PC-3 (cell line): ENCODE results near the gene IGFLR1. TPM values are rescaled to one million over a fixed set of nuclear protein-coding genes. Genes with fewer than 3 reads are reported as not detected.

Experiments
- ATAC-seq: fragments of 200-7000 bp; cut with Tn5 transposase; 2 replicates; pipeline ENCODE4 v1.9.1; 2020; ENCODE audit warnings: mild to moderate bottlenecking, moderate library complexity
- BruUV-seq: library from RNA; stranded (reverse); fragments of 400-500 nt; replicated peaks from 2 replicates; lab custom pipeline; 2021; lab: Mats Ljungman, UMichigan
- CTCF ChIA-PET: fragments of 300-600 bp; sonication (Branson Sonifier 250); formaldehyde crosslinking; loops from one replicate; lab custom pipeline; 2022; ENCODE audit warnings: antibody characterized with exemption; lab: Charles Lee
- POLR2A ChIA-PET: fragments of 300-600 bp; sonication (Branson Sonifier 250); formaldehyde crosslinking; loops from one replicate; lab custom pipeline; 2022; ENCODE audit warnings: antibody characterized with exemption; ENCODE audit not compliant: unreplicated experiment; lab: Charles Lee
- DNase-seq: peaks from one replicate; pipeline ENCODE4 v3.0.0-alpha.2; 2015
- H2AFZ ChIP-seq: fragments of 300-600 bp; sonication (generic); 2 replicates; pipeline ENCODE4 v1.6.0; 2016; ENCODE audit warnings: antibody characterized with exemption, low read length
- H3F3A ChIP-seq: fragments of 300-600 bp; sonication (generic); one replicate; pipeline ENCODE4 v1.6.0; 2017; ENCODE audit warnings: antibody characterized with exemption, low read length, control low read depth, mild to moderate bottlenecking; ENCODE audit not compliant: unreplicated experiment
- H3K27ac ChIP-seq: fragments of 300-600 bp; sonication (generic); 2 replicates; pipeline ENCODE4 v1.5.1; 2016; ENCODE audit warnings: mild to moderate bottlenecking, low read length
- H3K27me3 ChIP-seq: fragments of 300-600 bp; sonication (generic); 2 replicates; pipeline ENCODE4 v1.6.1; 2016; ENCODE audit warnings: low read length, mixed read lengths
- H3K36me3 ChIP-seq: fragments of 300-600 bp; sonication (generic); 2 replicates; pipeline ENCODE4 v1.6.1; 2016; ENCODE audit warnings: low read depth, mixed run types, low read length, mixed read lengths
- H3K4me1 ChIP-seq: fragments of 300-600 bp; sonication (generic); 2 replicates; pipeline ENCODE4 v1.5.1; 2016; ENCODE audit warnings: low read length; ENCODE audit not compliant: insufficient read depth
- H3K4me2 ChIP-seq: fragments of 300-600 bp; sonication (generic); 2 replicates; pipeline ENCODE4 v1.6.0; 2016; ENCODE audit warnings: low read length
- H3K4me3 ChIP-seq: fragments of 300-600 bp; sonication (generic); 2 replicates; pipeline ENCODE4 v1.5.1; 2016; ENCODE audit warnings: mild to moderate bottlenecking, low read length, mixed read lengths
- H3K79me2 ChIP-seq: fragments of 300-600 bp; sonication (generic); 2 replicates; pipeline ENCODE4 v1.6.1; 2017; ENCODE audit warnings: low read length, mixed read lengths
- H3K9ac ChIP-seq: fragments of 300-600 bp; sonication (generic); 2 replicates; pipeline ENCODE4 v1.6.0; 2016; ENCODE audit warnings: mild to moderate bottlenecking, low read length
- H3K9me2 ChIP-seq: fragments of 300-600 bp; sonication (generic); replicated peaks from 2 replicates; pipeline ENCODE4 v1.6.1; 2016; ENCODE audit warnings: mixed run types, low read length, mixed read lengths
- H3K9me3 ChIP-seq: fragments of 300-600 bp; sonication (generic); 2 replicates; pipeline ENCODE4 v1.6.1; 2016; ENCODE audit warnings: low read length, mixed read lengths
- H4K20me1 ChIP-seq: fragments of 300-600 bp; sonication (generic); 2 replicates; pipeline ENCODE4 v1.6.1; 2016; ENCODE audit warnings: low read length, mixed read lengths
- CTCF ChIP-seq: fragments of 300-600 bp; sonication (generic); conservative IDR thresholded peaks from 2 replicates; pipeline ENCODE4 v1.5.1; 2017; ENCODE audit warnings: antibody characterized with exemption, low read depth, mild to moderate bottlenecking, low read length
- EZH2 ChIP-seq: fragments of 300-600 bp; sonication (generic); IDR thresholded peaks from one replicate; pipeline ENCODE4 v1.6.1; 2017; ENCODE audit warnings: antibody characterized with exemption, mild to moderate bottlenecking, low read length; ENCODE audit not compliant: unreplicated experiment
- EZH2phosphoT487 ChIP-seq: fragments of 300-600 bp; sonication (generic); IDR thresholded peaks from 2 replicates; pipeline ENCODE4 v1.6.1; 2018; ENCODE audit warnings: mild to moderate bottlenecking, antibody characterized with exemption, low read length, borderline replicate concordance
- intact Hi-C: fragments of 100-400 bp; cut with micrococcal nuclease; formaldehyde crosslinking; loops from 2 replicates; pipeline ENCODE4 v1.9.0; 2023
- total RNA-seq: library from RNA; depleted of rRNA; stranded (reverse); fragments of >200 nt; gene quantifications from 2 replicates; pipeline ENCODE4 v1.2.3, GENCODE V29; 2014

The IGFLR1 gene
- total RNA-seq, 1 experiment from 2014 or later = 9.3 TPM

GRCh38 chr19:35717665-35718344, 24.4 kb downstream of the IGFLR1 start, which contains the start of gene KMT2B:
TSS of gene KMT2B (plus strand) at chr19:35718003. CDS start at chr19:35718019, 16 bp downstream.
- H3K9me3 ChIP-seq = no peaks in the 10 kb centered on the region
- H4K20me1 ChIP-seq = 0 out of 2 replicates have a peak, but pooled peaks cover 3% of the 10 kb centered on the region
- no peaks in the 10 kb centered on the region; the same call in 1 of the 2 replicates for H3K36me3 ChIP-seq
- H3K9ac ChIP-seq = peak within 1 kb of the TSS; percentile 87
- peaks cover 20% of the 10 kb centered on the region; the same call in 1 of the 2 replicates for H3K4me1 ChIP-seq
- BruUV-seq = no TSS peak
- H3K4me3 ChIP-seq = peak within 1 kb of the TSS; percentile 95
- POLR2A ChIA-PET = no interaction called here
- TF ChIP-seq EZH2 (no peak), CTCF (no peak), EZH2phosphoT487 (no peak)
- CTCF ChIA-PET = no interaction called here
- DNase-seq (peak; percentile 89), ATAC-seq (peak; percentile 59)
- no peaks in the 10 kb centered on the region for H3K9me2 ChIP-seq
- no peaks in the 10 kb centered on the region for H3K27me3 ChIP-seq
- no peaks in the 10 kb centered on the region for H3F3A ChIP-seq
- peak within 1 kb of the TSS; percentile 97 for H2AFZ ChIP-seq
- H3K79me2 ChIP-seq = peaks cover 33% of the 10 kb centered on the region
- peak within 1 kb of the TSS; percentile 50 for H3K27ac ChIP-seq
- peak within 1 kb of the TSS; percentile 98 for H3K4me2 ChIP-seq
- intact Hi-C loops = loop anchor here (1.0 to 10.0 kb wide), 5 partner anchors 15 to 217 kb away; partner anchors contain the start of genes LRFN3, PSENEN, TMEM147 and U2AF1L4

GRCh38 chr19:35716801-35717664, 25.2 kb downstream of the IGFLR1 start:
- ChIA-PET CTCF (no interaction called here), POLR2A (no interaction called here)
- Histone ChIP-seq H3K9ac (peak overlapping the region; percentile 85), H3K9me2 (no peaks in the 10 kb centered on the region), H4K20me1 (0 out of 2 replicates have a peak, but pooled peaks cover 3% of the 10 kb centered on the region), H3K36me3 (no peaks in the 10 kb centered on the region; the same call in 1 of the 2 replicates), H3K79me2 (peaks cover 33% of the 10 kb centered on the region), H3F3A (no peaks in the 10 kb centered on the region), H2AFZ (peak overlapping the region; percentile 97), H3K4me1 (peaks cover 20% of the 10 kb centered on the region; the same call in 1 of the 2 replicates), H3K27me3 (no peaks in the 10 kb centered on the region), H3K4me3 (peak overlapping the region; percentile 91), H3K4me2 (peak overlapping the region; percentile 97), H3K9me3 (no peaks in the 10 kb centered on the region), H3K27ac (peak overlapping the region; percentile 50)
- peak; percentile 84 for ATAC-seq
- peak; percentile 77 for DNase-seq
- TF ChIP-seq CTCF (peak; percentile 80), EZH2 (no peak), EZH2phosphoT487 (no peak)
- intact Hi-C loops = loop anchor here (1.0 to 10.0 kb wide), 5 partner anchors 14 to 218 kb away; partner anchors contain the start of genes LRFN3, PSENEN, TMEM147 and U2AF1L4
- BruUV-seq = TSS peak; percentile 49
